ENCODE measurements around the gene CLCNKA. TPM values are rescaled to one million over a fixed set of nuclear protein-coding genes. Genes with fewer than 3 reads are reported as not detected.

The CLCNKA gene
- polyA plus RNA-seq, 1 donor (not counting 4 experiments of a cell fraction or from before 2014, with no cell fraction given), result not detected

DNA sequence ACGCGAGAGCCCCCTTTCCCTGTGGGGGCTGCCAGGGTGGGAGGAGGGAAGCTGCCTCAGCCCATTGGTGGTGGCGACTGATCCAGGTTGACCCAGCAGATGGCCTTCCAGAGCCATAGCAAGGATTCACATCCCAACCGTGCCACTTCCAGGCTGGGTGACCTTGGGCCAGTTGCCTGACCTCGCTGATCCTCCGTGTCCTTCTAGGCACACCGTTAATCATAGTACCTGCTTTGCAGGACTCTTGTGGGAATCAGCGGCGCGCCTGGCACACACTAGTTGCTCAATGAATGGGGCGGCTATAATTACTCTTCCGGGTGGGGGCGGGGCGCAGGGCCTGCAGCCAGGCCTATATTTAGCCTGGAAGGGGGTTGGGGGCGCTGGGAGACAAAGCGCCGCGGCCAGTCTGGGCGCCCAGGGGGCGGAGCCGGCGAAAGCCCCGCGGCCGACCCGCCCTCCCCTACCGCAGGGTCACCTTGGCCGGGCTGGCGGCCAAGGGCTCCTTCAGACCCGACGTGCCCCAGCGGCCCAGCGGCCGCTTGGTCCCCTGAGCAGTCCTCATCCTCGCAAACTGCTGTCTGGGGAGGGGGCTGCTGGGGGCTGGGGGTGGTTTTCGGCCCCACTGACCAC lies 9.1 kb upstream of the CLCNKA start:
- no peak for FAIRE-seq
- no peak for TF ChIP-seq EZH2 (IDR thresholded peaks at IDR 0.05; ENCODE audit: low read length)
- TF ChIP-seq, protein P1, sequence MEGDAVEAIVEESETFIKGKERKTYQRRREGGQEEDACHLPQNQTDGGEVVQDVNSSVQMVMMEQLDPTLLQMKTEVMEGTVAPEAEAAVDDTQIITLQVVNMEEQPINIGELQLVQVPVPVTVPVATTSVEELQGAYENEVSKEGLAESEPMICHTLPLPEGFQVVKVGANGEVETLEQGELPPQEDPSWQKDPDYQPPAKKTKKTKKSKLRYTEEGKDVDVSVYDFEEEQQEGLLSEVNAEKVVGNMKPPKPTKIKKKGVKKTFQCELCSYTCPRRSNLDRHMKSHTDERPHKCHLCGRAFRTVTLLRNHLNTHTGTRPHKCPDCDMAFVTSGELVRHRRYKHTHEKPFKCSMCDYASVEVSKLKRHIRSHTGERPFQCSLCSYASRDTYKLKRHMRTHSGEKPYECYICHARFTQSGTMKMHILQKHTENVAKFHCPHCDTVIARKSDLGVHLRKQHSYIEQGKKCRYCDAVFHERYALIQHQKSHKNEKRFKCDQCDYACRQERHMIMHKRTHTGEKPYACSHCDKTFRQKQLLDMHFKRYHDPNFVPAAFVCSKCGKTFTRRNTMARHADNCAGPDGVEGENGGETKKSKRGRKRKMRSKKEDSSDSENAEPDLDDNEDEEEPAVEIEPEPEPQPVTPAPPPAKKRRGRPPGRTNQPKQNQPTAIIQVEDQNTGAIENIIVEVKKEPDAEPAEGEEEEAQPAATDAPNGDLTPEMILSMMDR (optimal IDR thresholded peaks at IDR 0.05 in 1 of 3, IDR thresholded peaks at IDR 0.05 in 1 of 3, conservative IDR thresholded peaks at IDR 0.05 in 1 of 3; ENCODE audit: extremely low read depth in 1 of 3, insufficient read depth in 2 of 3, low read length in 3 of 3), result peak in 1 of 3 experiments; percentile 38
- Histone ChIP-seq H3K9ac (ENCODE audit: control insufficient read depth, extremely low read depth, insufficient read depth, low read length) (peak overlapping the region; percentile 32), H4K20me1 (ENCODE audit: control insufficient read depth, extremely low read depth, insufficient read depth, low read length) (no peaks in the 10 kb centered on the region), H3K27me3 (ENCODE audit: control insufficient read depth, extremely low read depth, insufficient read depth, low read length) (no peaks in the 10 kb centered on the region), H3K9me1 (ENCODE audit: control insufficient read depth, extremely low read depth, insufficient read depth, low read length) (no peaks in the 10 kb centered on the region), H3K4me3 (ENCODE audit: control insufficient read depth in 2 of 3, extremely low read depth in 1 of 3, insufficient read depth in 2 of 3, low read depth in 1 of 3, low read length in 3 of 3) (peak overlapping the region in 1 of 3 experiments; percentile 18), H3K9me3 (ENCODE audit: control insufficient read depth, low read depth, low read length) (no peaks in the 10 kb centered on the region), H3K36me3 (ENCODE audit: control insufficient read depth in 2 of 2, extremely low read depth in 1 of 2, insufficient read depth in 2 of 2, low read length in 2 of 2) (no peaks in the 10 kb centered on the region), H3K4me1 (ENCODE audit: control insufficient read depth, extremely low read depth, insufficient read depth, low read length) (peaks cover 8% of the 10 kb centered on the region), H3K79me2 (ENCODE audit: control insufficient read depth, insufficient read depth, low read length) (no peaks in the 10 kb centered on the region), H3K4me2 (ENCODE audit: control insufficient read depth, extremely low read depth, insufficient read depth, low read depth, low read length) (peak overlapping the region; percentile 56), H2AFZ (ENCODE audit: control insufficient read depth, low read length) (no peak overlapping the region), H3K27ac (ENCODE audit: control insufficient read depth, insufficient read depth, low read length) (no peak overlapping the region)
- no peak for DNase-seq (ENCODE audit: low read depth, low spot score)
- dilution Hi-C loops (cut with MboI; ENCODE audit: extremely low pct_ligation_motif_present, low sequenced_read_pairs), result no loop called here

DNA sequence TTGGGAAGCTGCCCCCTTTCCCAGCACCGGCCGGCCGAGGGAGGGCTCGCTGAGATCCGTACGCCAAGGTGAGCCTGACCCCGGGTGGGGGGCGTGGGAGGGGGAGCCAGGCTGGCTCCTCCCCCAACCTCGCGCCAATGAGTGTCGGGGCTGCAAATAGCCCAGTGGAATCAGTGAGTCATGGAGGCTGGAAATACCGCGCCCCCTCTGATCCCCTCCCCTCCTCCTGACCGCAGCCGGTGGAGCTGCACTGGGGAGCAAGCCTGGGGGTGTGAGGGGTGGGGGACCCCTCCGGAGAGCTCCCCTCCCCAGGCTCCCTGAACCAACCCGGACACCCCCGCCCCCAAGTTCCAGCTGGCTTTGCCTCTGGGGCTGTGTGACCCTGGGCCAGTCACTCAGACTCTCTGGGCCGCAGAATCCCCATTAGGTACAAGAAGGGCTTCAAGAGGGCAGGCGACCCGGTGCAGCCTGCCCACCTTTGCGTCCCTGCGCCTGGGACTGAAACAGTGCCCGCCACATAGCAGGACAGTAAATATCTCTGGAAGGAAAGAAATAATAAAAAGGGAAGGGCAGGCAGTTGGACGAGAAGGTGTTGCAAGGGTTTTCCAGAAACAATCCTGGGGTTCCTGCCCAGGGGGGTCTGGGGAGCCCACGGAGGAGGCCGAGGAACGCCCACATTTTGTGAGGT lies 8.5 kb upstream of the CLCNKA start:
- DNase-seq (ENCODE audit: low read depth, low spot score), result no peak
- H3K4me1 ChIP-seq (ENCODE audit: control insufficient read depth, extremely low read depth, insufficient read depth, low read length), result peaks cover 4% of the 10 kb centered on the region
- no peak for TF ChIP-seq EZH2 (IDR thresholded peaks at IDR 0.05; ENCODE audit: low read length)
- TF ChIP-seq, protein P1 (optimal IDR thresholded peaks at IDR 0.05 in 1 of 3, IDR thresholded peaks at IDR 0.05 in 1 of 3, conservative IDR thresholded peaks at IDR 0.05 in 1 of 3; ENCODE audit: extremely low read depth in 1 of 3, insufficient read depth in 2 of 3, low read length in 3 of 3), result no peak

More for the DNA sequence above, 8.5 kb upstream of the CLCNKA start:
- Histone ChIP-seq H3K27ac (ENCODE audit: control insufficient read depth, insufficient read depth, low read length) (no peak overlapping the region), H3K9me3 (ENCODE audit: control insufficient read depth, low read depth, low read length) (no peaks in the 10 kb centered on the region), H4K20me1 (ENCODE audit: control insufficient read depth, extremely low read depth, insufficient read depth, low read length) (peaks cover 3% of the 10 kb centered on the region), H3K36me3 (ENCODE audit: control insufficient read depth in 2 of 2, extremely low read depth in 1 of 2, insufficient read depth in 2 of 2, low read length in 2 of 2) (no peaks in the 10 kb centered on the region), H3K9me1 (ENCODE audit: control insufficient read depth, extremely low read depth, insufficient read depth, low read length) (no peaks in the 10 kb centered on the region), H3K4me2 (ENCODE audit: control insufficient read depth, extremely low read depth, insufficient read depth, low read depth, low read length) (peak overlapping the region; percentile 56), H3K27me3 (ENCODE audit: control insufficient read depth, extremely low read depth, insufficient read depth, low read length) (no peaks in the 10 kb centered on the region), H3K9ac (ENCODE audit: control insufficient read depth, extremely low read depth, insufficient read depth, low read length) (peak overlapping the region; percentile 32), H3K79me2 (ENCODE audit: control insufficient read depth, insufficient read depth, low read length) (no peaks in the 10 kb centered on the region), H2AFZ (ENCODE audit: control insufficient read depth, low read length) (no peak overlapping the region), H3K4me3 (ENCODE audit: control insufficient read depth in 2 of 3, extremely low read depth in 1 of 3, insufficient read depth in 2 of 3, low read depth in 1 of 3, low read length in 3 of 3) (peak overlapping the region in 1 of 3 experiments; percentile 18)
- dilution Hi-C loops (cut with MboI; ENCODE audit: extremely low pct_ligation_motif_present, low sequenced_read_pairs), result no loop called here
- FAIRE-seq, result no peak
